Measurements from ENCODE around the gene CAV1.

Gene CAV1

GRCh38 chr7:116557066-116557585, 32.3 kb downstream of the CAV1 start:
- H3K27ac ChIP-seq (ENCODE audit: low read length), result no peak overlapping the region
- WGBS (ENCODE audit: insufficient coverage, insufficient read length), result no CpG with 5 or more reads among the region's 3 CpGs
- no peak for DNase-seq (ENCODE audit: low read depth, low spot score)
- H3K36me3 ChIP-seq (ENCODE audit: control insufficient read depth, insufficient read depth, low read length), result no peaks in the 10 kb centered on the region
- no peaks in the 10 kb centered on the region for H3K9me3 ChIP-seq (ENCODE audit: control insufficient read depth, insufficient read depth, low read length)
- H3K27me3 ChIP-seq (ENCODE audit: control insufficient read depth, insufficient read depth, low read length), result no peaks in the 10 kb centered on the region
- H3K4me3 ChIP-seq (ENCODE audit: low read length), result no peak overlapping the region
- no peaks in the 10 kb centered on the region for H3K4me1 ChIP-seq (ENCODE audit: control insufficient read depth, insufficient read depth, low read length)

GRCh38 chr7:116557901-116558300, 33.1 kb downstream of the CAV1 start:
- Histone ChIP-seq H3K27me3 (ENCODE audit: control insufficient read depth, insufficient read depth, low read length) (no peaks in the 10 kb centered on the region), H3K4me1 (ENCODE audit: control insufficient read depth, insufficient read depth, low read length) (no peaks in the 10 kb centered on the region), H3K4me3 (ENCODE audit: low read length) (no peak overlapping the region), H3K9me3 (ENCODE audit: control insufficient read depth, insufficient read depth, low read length) (no peaks in the 10 kb centered on the region), H3K27ac (ENCODE audit: low read length) (no peak overlapping the region), H3K36me3 (ENCODE audit: control insufficient read depth, insufficient read depth, low read length) (no peaks in the 10 kb centered on the region)
- WGBS (ENCODE audit: insufficient coverage, insufficient read length), result no CpG with 5 or more reads among the region's 4 CpGs
- DNase-seq (ENCODE audit: low read depth, low spot score), result no peak

DNA sequence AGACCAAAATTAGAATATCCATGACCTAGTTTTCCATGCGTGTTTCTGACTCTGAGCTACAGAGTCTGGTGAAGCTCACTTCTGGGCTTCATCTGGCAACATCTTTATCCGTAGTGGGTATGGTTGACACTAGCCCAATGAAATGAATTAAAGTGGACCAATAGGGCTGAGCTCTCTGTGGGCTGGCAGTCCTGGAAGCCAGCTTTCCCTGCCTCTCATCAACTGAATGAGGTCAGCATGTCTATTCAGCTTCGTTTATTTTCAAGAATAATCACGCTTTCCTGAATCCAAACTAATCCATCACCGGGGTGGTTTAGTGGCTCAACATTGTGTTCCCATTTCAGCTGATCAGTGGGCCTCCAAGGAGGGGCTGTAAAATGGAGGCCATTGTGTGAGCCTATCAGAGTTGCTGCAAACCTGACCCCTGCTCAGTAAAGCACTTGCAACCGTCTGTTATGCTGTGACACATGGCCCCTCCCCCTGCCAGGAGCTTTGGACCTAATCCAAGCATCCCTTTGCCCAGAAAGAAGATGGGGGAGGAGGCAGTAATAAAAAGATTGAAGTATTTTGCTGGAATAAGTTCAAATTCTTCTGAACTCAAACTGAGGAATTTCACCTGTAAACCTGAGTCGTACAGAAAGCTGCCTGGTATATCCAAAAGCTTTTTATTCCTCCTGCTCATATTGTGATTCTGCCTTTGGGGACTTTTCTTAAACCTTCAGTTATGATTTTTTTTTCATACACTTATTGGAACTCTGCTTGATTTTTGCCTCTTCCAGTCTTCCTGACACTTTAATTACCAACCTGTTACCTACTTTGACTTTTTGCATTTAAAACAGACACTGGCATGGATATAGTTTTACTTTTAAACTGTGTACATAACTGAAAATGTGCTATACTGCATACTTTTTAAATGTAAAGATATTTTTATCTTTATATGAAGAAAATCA, 35.5 kb downstream of the CAV1 start:
- Histone ChIP-seq H3K36me3 (ENCODE audit: control insufficient read depth, insufficient read depth, low read length) (no peaks in the 10 kb centered on the region), H3K9me3 (ENCODE audit: control insufficient read depth, insufficient read depth, low read length) (no peaks in the 10 kb centered on the region), H3K4me3 (ENCODE audit: low read length) (no peak overlapping the region), H3K27me3 (ENCODE audit: control insufficient read depth, insufficient read depth, low read length) (no peaks in the 10 kb centered on the region), H3K4me1 (ENCODE audit: control insufficient read depth, insufficient read depth, low read length) (no peaks in the 10 kb centered on the region), H3K27ac (ENCODE audit: low read length) (no peak overlapping the region)
- no CpG with 5 or more reads among the region's 7 CpGs for WGBS (ENCODE audit: insufficient coverage, insufficient read length)
- no peak for DNase-seq (ENCODE audit: low read depth, low spot score)

GRCh38 chr7:116561697-116562483, 37.1 kb downstream of the CAV1 start:
- H3K4me1 ChIP-seq (ENCODE audit: control insufficient read depth, insufficient read depth, low read length), result no peaks in the 10 kb centered on the region
- no peaks in the 10 kb centered on the region for H3K27me3 ChIP-seq (ENCODE audit: control insufficient read depth, insufficient read depth, low read length)
- no peak overlapping the region for H3K4me3 ChIP-seq (ENCODE audit: low read length)
- H3K27ac ChIP-seq (ENCODE audit: low read length), result no peak overlapping the region
- no peak for DNase-seq (ENCODE audit: low read depth, low spot score)
- no peaks in the 10 kb centered on the region for H3K36me3 ChIP-seq (ENCODE audit: control insufficient read depth, insufficient read depth, low read length)
- H3K9me3 ChIP-seq (ENCODE audit: control insufficient read depth, insufficient read depth, low read length), result no peaks in the 10 kb centered on the region
- no CpG with 5 or more reads among the region's 2 CpGs for WGBS (ENCODE audit: insufficient coverage, insufficient read length)

DNA sequence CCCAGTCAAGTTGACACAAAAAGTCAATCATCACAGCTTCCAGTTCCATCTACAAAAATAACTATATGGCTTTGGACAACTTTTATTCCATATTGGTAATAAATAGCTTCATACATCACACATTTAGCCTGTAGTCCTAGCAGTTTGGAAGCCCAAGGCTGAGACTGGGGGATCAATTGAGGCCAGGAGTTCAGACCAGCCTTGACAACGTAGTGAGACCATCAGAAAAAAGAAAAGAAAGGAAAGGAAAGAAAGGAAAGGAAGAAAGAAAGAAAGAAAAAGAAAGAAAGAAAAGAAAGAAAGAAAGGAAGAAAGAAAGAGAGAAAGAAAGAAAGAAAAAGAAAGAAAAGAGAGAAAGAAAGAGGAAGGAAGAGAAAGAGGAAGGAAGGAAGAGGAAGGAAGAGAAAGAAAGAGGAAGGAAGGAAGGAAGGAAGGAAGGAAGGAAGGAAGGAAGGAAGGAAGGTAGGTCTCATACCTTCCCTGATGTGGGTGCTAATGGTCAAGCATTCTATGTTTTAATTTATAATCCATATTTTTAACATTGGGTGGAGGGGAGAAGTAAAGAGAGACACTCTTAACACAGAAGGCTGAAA, 37.8 kb downstream of the CAV1 start:
- DNase-seq (ENCODE audit: low read depth, low spot score), result no peak
- WGBS (ENCODE audit: insufficient coverage, insufficient read length), result no CpG with 5 or more reads among the region's 1 CpG

DNA sequence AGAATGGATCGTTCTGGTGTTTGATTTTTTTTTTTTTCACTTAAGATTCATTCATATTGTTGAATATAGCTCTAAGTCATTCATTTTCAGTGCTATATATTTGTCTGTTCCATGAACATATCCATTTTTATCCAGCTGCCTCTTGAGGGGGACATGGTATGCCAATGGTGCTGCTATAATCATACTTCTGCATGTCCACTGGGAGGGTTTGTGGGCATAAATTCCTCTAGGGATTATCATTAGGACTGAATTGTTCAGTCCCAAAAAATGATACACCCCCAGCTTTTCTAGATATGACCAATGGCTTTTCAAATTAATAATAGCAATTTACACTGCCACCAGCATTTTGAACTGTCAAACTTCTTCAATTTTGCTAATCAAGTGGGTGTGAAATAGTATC, 41.1 kb downstream of the CAV1 start:
- H3K27me3 ChIP-seq (ENCODE audit: control insufficient read depth, insufficient read depth, low read length), result no peaks in the 10 kb centered on the region
- H3K36me3 ChIP-seq (ENCODE audit: control insufficient read depth, insufficient read depth, low read length), result no peaks in the 10 kb centered on the region
- no peaks in the 10 kb centered on the region for H3K9me3 ChIP-seq (ENCODE audit: control insufficient read depth, insufficient read depth, low read length)
- no peaks in the 10 kb centered on the region; the same call in 1 of the 2 replicates for H3K4me1 ChIP-seq (ENCODE audit: control insufficient read depth, insufficient read depth, low read length)
- H3K4me3 ChIP-seq (ENCODE audit: low read length), result no peak overlapping the region
- DNase-seq (ENCODE audit: low read depth, low spot score), result no peak
- no peak overlapping the region for H3K27ac ChIP-seq (ENCODE audit: low read length)
- no CpG with 5 or more reads among the region's 1 CpG for WGBS (ENCODE audit: insufficient coverage, insufficient read length)

More for the DNA sequence above, 37.8 kb downstream of the CAV1 start:
- no peaks in the 10 kb centered on the region for H3K4me1 ChIP-seq (ENCODE audit: control insufficient read depth, insufficient read depth, low read length)
- H3K9me3 ChIP-seq (ENCODE audit: control insufficient read depth, insufficient read depth, low read length), result no peaks in the 10 kb centered on the region
- H3K27ac ChIP-seq (ENCODE audit: low read length), result no peak overlapping the region
- H3K36me3 ChIP-seq (ENCODE audit: control insufficient read depth, insufficient read depth, low read length), result no peaks in the 10 kb centered on the region
- no peak overlapping the region for H3K4me3 ChIP-seq (ENCODE audit: low read length)
- no peaks in the 10 kb centered on the region for H3K27me3 ChIP-seq (ENCODE audit: control insufficient read depth, insufficient read depth, low read length)

DNA sequence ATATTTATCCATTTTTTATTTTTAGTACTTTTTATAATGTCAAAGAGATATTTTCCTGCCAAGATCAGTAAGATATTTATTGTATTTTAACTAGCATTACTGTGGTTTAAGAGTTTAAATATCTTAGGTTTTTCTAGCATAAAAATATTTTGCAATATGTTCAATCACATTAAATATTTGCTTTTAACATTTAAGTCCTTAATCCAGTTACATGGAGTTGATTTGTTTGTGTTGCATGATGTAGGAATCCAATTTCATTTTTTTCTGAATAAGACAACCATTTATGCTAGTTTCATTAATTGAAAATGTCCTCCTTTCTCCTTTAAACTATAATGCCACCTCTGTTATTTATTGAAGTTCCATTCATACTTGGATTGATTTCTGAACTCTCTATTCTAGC, 41.8 kb downstream of the CAV1 start:
- Histone ChIP-seq H3K27ac (ENCODE audit: low read length) (no peak overlapping the region), H3K4me1 (ENCODE audit: control insufficient read depth, insufficient read depth, low read length) (no peaks in the 10 kb centered on the region; the same call in 1 of the 2 replicates), H3K9me3 (ENCODE audit: control insufficient read depth, insufficient read depth, low read length) (no peaks in the 10 kb centered on the region)

DNA sequence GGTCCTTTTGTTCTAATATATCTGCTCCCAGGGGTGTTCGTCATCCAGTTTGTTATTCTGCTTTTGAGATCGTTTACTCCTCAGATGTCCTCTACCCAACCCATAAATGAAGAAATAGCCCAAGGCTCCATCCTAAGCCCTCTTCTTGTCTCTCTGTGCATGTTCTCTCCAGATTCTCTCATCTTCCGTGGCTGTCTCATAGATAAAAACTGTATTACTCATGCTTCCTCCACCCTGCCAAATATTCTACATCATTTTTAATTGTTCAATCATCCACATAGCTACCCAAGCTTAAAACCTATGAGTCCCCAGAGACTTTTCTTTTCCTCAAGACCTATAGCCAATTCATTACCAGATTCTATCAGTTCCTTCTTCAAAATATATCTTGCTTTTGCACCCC, 44.9 kb downstream of the CAV1 start:
- no CpG with 5 or more reads among the region's 3 CpGs for WGBS (ENCODE audit: insufficient coverage, insufficient read length)
- no peak overlapping the region for H3K27ac ChIP-seq (ENCODE audit: low read length)
- no peaks in the 10 kb centered on the region for H3K9me3 ChIP-seq (ENCODE audit: control insufficient read depth, insufficient read depth, low read length)
- H3K36me3 ChIP-seq (ENCODE audit: control insufficient read depth, insufficient read depth, low read length), result no peaks in the 10 kb centered on the region
- no peaks in the 10 kb centered on the region for H3K27me3 ChIP-seq (ENCODE audit: control insufficient read depth, insufficient read depth, low read length)
- H3K4me1 ChIP-seq (ENCODE audit: control insufficient read depth, insufficient read depth, low read length), result no peaks in the 10 kb centered on the region; the same call in 1 of the 2 replicates
- no peak overlapping the region for H3K4me3 ChIP-seq (ENCODE audit: low read length)
- no peak for DNase-seq (ENCODE audit: low read depth, low spot score)

More for the DNA sequence above, 41.8 kb downstream of the CAV1 start:
- Histone ChIP-seq H3K27me3 (ENCODE audit: control insufficient read depth, insufficient read depth, low read length) (no peaks in the 10 kb centered on the region), H3K36me3 (ENCODE audit: control insufficient read depth, insufficient read depth, low read length) (no peaks in the 10 kb centered on the region), H3K4me3 (ENCODE audit: low read length) (no peak overlapping the region)
- no peak for DNase-seq (ENCODE audit: low read depth, low spot score)

- no peaks in the 10 kb centered on the region for H3K36me3 ChIP-seq (ENCODE audit: control insufficient read depth, insufficient read depth, low read length)
- H3K27me3 ChIP-seq (ENCODE audit: control insufficient read depth, insufficient read depth, low read length), result no peaks in the 10 kb centered on the region
- DNase-seq (ENCODE audit: low read depth, low spot score), result no peak
- no peaks in the 10 kb centered on the region; the same call in 1 of the 2 replicates for H3K4me1 ChIP-seq (ENCODE audit: control insufficient read depth, insufficient read depth, low read length)
- H3K27ac ChIP-seq (ENCODE audit: low read length), result no peak overlapping the region
- no peak overlapping the region for H3K4me3 ChIP-seq (ENCODE audit: low read length)
- H3K9me3 ChIP-seq (ENCODE audit: control insufficient read depth, insufficient read depth, low read length), result no peaks in the 10 kb centered on the region
Observed at GRCh38 chr7:116570306-116570705, 45.5 kb downstream of the CAV1 start.

DNA sequence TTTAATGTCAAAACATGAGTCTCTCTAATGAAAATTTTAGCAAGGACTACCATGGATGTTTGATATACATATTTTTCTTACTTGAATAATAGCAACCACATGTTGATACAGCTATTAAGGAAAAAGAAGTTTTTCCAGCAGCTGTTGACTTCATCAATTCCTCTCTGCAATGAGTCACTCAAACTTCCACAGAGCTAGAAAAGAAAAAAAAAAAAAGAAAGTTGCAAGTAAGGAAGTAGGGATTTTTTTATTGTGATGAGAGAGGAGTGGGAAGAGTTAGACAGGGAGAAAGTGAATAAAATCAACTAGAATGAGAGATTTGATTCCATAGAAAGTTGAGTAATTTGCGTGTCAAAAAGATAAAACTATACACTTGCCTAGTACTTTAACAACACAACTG, 46.2 kb downstream of the CAV1 start:
- Histone ChIP-seq H3K27me3 (ENCODE audit: control insufficient read depth, insufficient read depth, low read length) (no peaks in the 10 kb centered on the region), H3K4me3 (ENCODE audit: low read length) (no peak overlapping the region), H3K9me3 (ENCODE audit: control insufficient read depth, insufficient read depth, low read length) (no peaks in the 10 kb centered on the region), H3K36me3 (ENCODE audit: control insufficient read depth, insufficient read depth, low read length) (no peaks in the 10 kb centered on the region), H3K4me1 (ENCODE audit: control insufficient read depth, insufficient read depth, low read length) (no peaks in the 10 kb centered on the region; the same call in 1 of the 2 replicates), H3K27ac (ENCODE audit: low read length) (no peak overlapping the region)
- DNase-seq (ENCODE audit: low read depth, low spot score), result no peak
- WGBS (ENCODE audit: insufficient coverage, insufficient read length), result no CpG with 5 or more reads among the region's 1 CpG

Data from iPS DF 6.9 (cell line).